ENCODE measurements around the gene MTMR6. TPM values are rescaled to one million over a fixed set of nuclear protein-coding genes. Genes with fewer than 3 reads are reported as not detected.

The MTMR6 gene
- total and polyA plus RNA-seq, 11 donors = 3.4 to 21.5 (median 17.4) TPM

GRCh38 chr13:25291691-25292090 lies 4.4 kb upstream of the MTMR6 start:
- ATAC-seq = no peak
- Histone ChIP-seq H3K9me3 (no peaks in the 10 kb centered on the region), H3K27ac (peak overlapping the region in 1 of 12 donors; percentile 83), H3K4me3 (no peak overlapping the region), H3K27me3 (peaks cover 0 to 14% (median 0%) of the 10 kb centered on the region in 9 donors), H3K4me1 (peaks cover 0 to 14% (median 3%) of the 10 kb centered on the region in 12 donors), H3K36me3 (no peaks in the 10 kb centered on the region)
- no peak for TF ChIP-seq CTCF (IDR thresholded peaks at IDR 0.05)
- no peak for TF ChIP-seq POLR2A (IDR thresholded peaks at IDR 0.05)
- 72 to 92% (median 86%) methylated on average over 1 of the region's 1 CpG for WGBS, 4 donors
- intact Hi-C loops (cut with DNase I) = no loop called here
- DNase-seq = no peak

GRCh38 chr13:25288966-25289365 lies 1.7 kb upstream of the MTMR6 start:
- no peak for TF ChIP-seq POLR2A (IDR thresholded peaks at IDR 0.05)
- no peak for TF ChIP-seq CTCF (IDR thresholded peaks at IDR 0.05)
- Histone ChIP-seq H3K27ac (peak overlapping the region in 1 of 12 donors; percentile 57), H3K4me1 (peaks cover 0 to 36% (median 11%) of the 10 kb centered on the region in 12 donors), H3K36me3 (no peaks in the 10 kb centered on the region), H3K4me3 (no peak overlapping the region), H3K27me3 (peaks cover 0 to 5% (median 0%) of the 10 kb centered on the region in 9 donors), H3K9me3 (no peaks in the 10 kb centered on the region)
- DNase-seq (no peak), ATAC-seq (no peak)
- WGBS, 4 donors = 63 to 76% (median 68%) methylated on average over 2 of the region's 2 CpGs
- intact Hi-C loops (cut with DNase I) = no loop called here

GRCh38 chr13:25286308-25286968 lies 850 bp downstream of the MTMR6 start:
- intact Hi-C loops (cut with DNase I) = loop anchor here in 2 of 10 donors (2.0 kb wide), 1 partner anchor 14 kb away; the partner anchor contains the start of gene NUP58 (in 2 of the 2)
- no peak for TF ChIP-seq POLR2A (IDR thresholded peaks at IDR 0.05)
- no peak for TF ChIP-seq CTCF (IDR thresholded peaks at IDR 0.05)
- peak in 2 of 5 donors; percentile 34 to 35 for DNase-seq
- Histone ChIP-seq H3K4me3 (peak overlapping the region; percentile 67 to 98 (median 90)), H3K9me3 (no peaks in the 10 kb centered on the region), H3K36me3 (peaks cover 0 to 9% (median 0%) of the 10 kb centered on the region in 9 donors), H3K27me3 (peaks cover 0 to 5% (median 0%) of the 10 kb centered on the region in 9 donors), H3K4me1 (peaks cover 0 to 55% (median 14%) of the 10 kb centered on the region in 12 donors), H3K27ac (peak overlapping the region; percentile 57 to 97 (median 83))
- 6 to 11% (median 9%) methylated on average over 24 to 25 of the region's 25 CpGs for WGBS, 4 donors
- ATAC-seq = peak in 3 of 4 donors; percentile 5 to 55 (median 47)

- Histone ChIP-seq H3K27ac (peak overlapping the region in 1 of 12 donors; percentile 73), H3K36me3 (peaks cover 0 to 9% (median 0%) of the 10 kb centered on the region in 9 donors), H3K9me3 (no peaks in the 10 kb centered on the region), H3K27me3 (no peaks in the 10 kb centered on the region), H3K4me1 (peaks cover 0 to 65% (median 13%) of the 10 kb centered on the region in 12 donors), H3K4me3 (no peak overlapping the region)
- intact Hi-C loops (cut with DNase I) = no loop called here
- WGBS, 4 donors = 93 to 100% (median 96%) methylated on average over 1 of the region's 1 CpG
- no peak for TF ChIP-seq CTCF (IDR thresholded peaks at IDR 0.05)
- TF ChIP-seq POLR2A (IDR thresholded peaks at IDR 0.05) = no peak
- ATAC-seq (no peak), DNase-seq (no peak)
Observed at GRCh38 chr13:25281935-25282332, 5.4 kb downstream of the MTMR6 start.
